Transverse colon (tissue), 3 donors: ENCODE results near the gene MOCS1.

Experiments used
- CTCF ChIP-seq, 5 experiments: fragments of 200-600 bp in 3 of 5; fragments of 450-650 bp in 2 of 5; sonication (generic) in 3 of 5; IDR thresholded peaks; 1 replicate in 2 of 5; 2 replicates in 3 of 5; pipeline ENCODE4 v1.5.1; 2016 to 2017; ENCODE audit warnings: antibody characterized with exemption in 5 of 5, inconsistent platforms in 3 of 5, mild to moderate bottlenecking in 2 of 5, moderate library complexity in 1 of 5
- EP300 ChIP-seq: sonication (generic); formaldehyde crosslinking; IDR thresholded peaks from one replicate; pipeline ENCODE4 v1.6.1; 2017; ENCODE audit warnings: antibody characterized with exemption, low read depth

GRCh38 chr6:39870950-39871349, 63.3 kb downstream of the MOCS1 start:
- no peak for TF ChIP-seq CTCF (IDR thresholded peaks at IDR 0.05)
- no peak for TF ChIP-seq EP300
